ENCODE data around the gene MMP23B. TPM values are rescaled to one million over a fixed set of nuclear protein-coding genes. Genes with fewer than 3 reads are reported as not detected.

MMP23B gene
- total RNA-seq, 1 experiment from 2014 or later: not detected

DNA sequence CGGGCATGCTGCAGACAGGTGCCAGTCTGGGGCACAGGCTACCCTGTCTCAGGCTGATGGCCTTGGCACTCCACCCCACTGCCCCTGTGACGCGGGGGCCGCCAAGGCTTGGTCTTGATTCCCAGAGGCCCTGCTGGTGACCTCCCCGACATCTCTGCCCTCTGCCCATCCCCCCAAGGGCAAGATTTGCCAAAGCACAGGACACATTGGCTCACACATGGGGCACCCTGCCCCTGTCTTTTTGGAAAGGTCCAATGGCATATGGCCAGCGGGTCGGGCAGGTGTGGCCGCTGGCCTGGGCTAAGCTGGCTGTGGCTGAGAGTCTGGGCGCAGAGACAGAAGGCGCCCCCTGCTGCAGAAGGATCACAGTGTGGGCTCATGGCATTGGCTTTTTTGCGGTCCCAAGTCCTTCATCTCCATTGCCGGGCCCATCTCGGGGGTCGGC, 12.0 kb upstream of the MMP23B start:
- no peak for DNase-seq (ENCODE audit: low spot score)

DNA sequence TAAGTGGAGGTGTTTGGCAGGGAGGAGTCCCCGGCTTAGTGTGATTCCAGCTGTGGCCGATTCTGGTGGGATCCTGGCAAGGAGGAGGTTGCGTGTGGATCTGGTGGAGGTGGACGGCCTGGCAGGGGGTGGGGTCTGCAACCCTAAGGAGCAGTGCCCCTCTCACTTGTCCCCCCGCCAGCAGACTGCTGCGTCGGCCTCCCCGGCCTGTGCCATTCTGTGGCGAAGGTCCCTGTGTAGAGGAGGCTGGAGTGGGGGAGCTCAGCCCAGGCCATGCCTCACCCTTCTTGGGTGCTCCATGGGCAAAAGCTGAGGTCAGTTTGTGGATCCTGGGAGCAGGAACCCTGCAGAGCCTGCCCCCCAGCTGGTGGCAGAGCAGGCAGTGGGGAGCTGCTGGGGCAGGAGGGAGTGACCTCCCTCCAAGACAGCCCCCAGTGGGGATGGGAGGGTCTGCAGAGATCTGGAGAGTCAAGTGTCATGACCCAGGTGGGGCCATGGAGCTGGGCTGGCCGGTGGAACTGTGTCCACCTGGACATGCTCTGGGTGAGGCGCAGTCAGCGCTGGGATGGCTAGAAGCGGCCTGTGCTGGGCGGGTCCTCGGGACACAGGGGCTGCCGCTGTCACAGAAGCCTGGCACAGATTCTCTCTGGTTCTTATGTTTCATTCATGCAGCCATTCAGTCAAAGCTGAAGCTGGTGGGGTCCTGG, 11.4 kb upstream of the MMP23B start:
- DNase-seq (ENCODE audit: low spot score): no peak

DNA sequence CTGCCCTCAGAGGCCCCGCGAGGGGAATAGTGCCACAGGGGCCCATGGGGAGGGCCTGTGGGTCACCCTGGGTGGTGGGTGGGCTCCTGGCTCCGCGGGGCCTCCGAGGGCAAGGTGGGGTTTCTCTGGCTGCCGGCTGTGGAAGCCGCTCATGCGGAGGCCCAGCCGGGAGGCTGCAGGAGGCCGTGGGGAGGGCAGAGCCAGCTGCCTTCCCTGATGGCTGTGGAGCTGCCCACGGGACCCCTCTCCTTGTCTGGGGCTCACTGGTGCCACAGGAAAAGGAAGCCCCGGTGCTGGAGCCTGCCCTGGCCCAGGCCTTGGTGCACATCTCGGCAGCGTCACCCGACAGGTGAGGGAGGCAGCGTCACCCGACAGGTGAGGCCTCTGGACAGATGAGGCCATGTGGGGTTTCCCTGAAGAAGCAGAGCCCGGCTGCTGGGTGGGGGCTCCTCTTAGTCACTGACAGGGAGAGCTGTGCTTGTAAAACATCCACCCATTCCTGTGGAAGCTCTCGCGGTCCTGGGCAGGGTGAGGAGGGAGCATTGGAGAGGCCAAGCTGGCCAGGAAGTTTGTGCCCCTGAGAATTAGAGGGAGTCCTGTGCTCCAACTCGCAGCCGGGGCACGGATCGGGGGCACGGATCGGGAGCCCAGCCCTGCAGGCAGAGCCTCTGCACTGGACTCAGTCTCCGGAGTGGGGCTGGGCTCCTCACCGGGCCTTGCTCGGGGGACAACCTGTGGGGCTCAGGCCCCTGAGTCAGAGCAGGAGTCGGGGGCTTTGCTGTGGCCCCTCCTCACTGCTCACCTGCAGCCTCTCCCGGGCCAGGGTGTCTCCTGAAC, 10.6 kb upstream of the MMP23B start:
- DNase-seq (ENCODE audit: low spot score): no peak

DNA sequence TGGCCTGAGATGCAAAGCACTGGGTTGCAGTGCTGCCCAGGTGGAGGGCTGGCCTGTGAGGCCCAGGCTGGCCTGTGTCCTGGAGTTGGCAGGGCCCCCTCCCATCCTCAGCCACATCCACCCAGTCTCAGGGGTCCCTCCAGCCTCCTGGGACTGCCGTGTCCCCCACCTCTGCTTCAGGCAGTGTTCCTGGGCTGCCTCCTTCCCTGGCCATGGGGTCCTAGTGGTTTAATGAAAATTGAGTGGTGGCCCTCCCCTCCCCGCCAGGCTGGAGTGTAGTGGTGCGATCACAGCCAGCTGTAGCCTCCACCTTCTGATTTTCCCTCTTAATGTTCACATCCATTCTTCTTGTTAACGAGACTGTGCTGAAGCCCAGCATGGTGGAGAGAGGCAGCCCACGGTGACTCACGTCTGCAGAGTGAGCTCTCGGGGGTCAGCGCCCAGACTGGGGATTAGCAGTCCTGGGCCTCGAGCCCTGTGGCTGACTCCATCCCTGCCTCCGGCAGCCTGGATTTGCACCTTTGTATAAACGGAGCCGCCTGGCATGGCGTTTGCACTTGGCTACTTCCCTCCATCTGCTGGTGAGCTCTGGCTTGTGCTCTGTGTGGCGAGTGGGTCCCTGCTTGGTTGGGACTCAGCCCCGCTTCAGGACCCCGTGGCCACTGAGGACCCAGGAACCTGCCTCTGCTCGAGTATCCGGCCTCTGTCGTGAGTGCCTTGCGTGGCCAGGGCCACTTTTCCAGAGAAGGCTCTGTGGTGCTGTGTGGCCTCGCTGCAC, 9.8 kb upstream of the MMP23B start:
- DNase-seq (ENCODE audit: low spot score): no peak

DNA sequence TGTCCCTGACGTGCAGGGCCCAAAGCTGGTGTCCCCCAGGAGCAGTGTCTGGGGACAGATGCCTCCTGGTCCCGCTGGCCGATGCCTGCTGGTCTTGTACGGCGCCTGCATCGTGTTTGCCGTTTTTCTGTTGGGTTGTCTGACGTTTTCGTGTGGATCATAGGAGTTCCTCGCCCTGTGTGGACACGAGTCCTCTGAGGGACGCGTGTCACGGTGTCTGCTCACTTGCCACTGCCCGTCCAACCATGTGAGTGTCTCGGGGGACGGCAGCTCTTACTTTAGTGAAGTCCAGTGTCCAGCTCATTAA, 9.2 kb upstream of the MMP23B start:
- no peak for DNase-seq (ENCODE audit: low spot score)

DNA sequence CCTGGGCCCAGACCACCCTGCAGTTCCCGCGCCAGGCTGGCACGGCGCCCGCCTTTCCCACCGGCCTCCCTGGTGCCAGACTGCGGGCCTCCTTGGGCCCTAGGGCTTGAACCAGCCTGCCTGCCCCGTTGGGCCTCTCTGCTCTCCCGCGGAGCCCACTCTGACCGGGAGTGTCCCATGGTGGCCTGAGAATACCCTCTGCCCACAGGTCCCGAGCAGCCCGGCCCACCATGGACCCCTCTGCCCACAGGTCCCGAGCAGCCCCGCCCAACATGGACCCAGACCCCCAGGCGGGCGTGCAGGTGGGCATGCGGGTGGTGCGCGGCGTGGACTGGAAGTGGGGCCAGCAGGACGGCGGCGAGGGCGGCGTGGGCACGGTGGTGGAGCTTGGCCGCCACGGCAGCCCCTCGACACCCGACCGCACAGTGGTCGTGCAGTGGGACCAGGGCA, 8.8 kb upstream of the MMP23B start:
- DNase-seq (ENCODE audit: low spot score): no peak

DNA sequence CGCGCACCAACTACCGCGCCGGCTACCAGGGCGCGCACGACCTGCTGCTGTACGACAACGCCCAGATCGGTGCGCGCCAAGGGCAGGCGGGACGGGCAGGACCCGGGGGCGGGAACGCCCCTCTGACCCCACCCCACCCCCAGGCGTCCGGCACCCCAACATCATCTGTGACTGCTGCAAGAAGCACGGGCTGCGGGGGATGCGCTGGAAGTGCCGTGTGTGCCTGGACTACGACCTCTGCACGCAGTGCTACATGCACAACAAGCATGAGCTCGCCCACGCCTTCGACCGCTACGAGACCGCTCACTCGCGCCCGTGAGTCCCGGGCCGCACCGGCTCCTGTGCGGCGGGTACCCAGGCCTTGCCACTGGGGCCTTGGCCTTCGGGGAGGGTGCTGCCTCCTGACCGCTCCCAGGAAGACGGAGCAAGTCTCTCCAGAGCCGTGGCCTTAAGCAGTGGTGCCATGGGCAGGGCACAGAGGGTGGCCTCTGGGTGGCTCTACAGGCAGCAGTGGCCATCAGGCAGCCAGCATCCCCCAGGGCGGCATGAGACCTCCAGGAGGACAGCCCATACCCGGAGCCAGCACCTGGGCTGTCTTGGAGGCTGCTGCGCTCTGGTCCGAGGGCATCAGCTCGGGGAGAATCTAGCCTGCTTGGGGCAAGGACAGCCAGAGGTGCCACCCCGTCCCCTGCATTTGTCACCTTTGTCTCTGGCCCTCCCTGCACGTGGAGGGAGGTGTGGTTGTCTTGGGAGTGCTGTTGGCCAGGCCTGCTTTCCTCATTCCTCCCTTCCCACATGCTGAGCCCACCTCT, 8.1 kb upstream of the MMP23B start:
- DNase-seq (ENCODE audit: low spot score): no peak

DNA sequence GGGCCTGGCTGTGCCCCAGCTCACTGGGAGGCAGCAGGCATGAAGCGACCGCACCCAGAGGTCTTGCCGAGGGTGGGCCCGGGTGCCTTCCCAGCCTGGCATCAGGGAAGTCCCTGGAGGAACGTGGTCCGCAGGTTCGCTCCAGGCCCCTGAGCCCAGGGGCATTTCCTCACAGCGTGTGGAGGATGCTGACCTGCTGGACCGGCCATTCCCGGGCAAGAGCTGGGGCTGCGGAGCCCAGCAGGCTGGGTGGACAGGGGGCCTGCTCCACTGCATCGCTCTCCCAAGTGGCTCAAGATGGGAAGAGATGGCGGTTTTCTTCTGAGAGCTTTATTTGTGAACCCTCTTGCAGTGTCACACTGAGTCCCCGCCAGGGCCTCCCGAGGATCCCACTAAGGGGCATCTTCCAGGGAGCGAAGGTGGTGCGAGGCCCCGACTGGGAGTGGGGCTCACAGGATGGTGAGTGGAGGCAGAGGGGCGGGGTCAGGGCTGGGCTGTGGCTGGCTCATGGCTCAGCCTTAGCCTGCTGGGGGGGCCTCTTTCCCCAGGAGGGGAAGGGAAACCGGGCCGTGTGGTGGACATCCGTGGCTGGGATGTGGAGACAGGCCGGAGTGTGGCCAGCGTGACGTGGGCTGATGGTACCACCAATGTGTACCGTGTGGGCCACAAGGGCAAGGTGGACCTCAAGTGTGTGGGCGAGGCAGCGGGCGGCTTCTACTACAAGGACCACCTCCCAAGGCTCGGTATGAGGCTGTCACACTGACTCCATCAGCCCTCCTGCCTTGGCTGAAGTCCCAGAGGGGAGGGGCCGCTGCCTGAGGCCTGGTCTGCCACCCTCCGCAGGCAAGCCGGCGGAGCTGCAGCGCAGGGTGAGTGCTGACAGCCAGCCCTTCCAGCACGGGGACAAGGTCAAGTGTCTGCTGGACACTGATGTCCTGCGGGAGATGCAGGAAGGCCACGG, 7.2 kb upstream of the MMP23B start:
- DNase-seq (ENCODE audit: low spot score): no peak

DNA sequence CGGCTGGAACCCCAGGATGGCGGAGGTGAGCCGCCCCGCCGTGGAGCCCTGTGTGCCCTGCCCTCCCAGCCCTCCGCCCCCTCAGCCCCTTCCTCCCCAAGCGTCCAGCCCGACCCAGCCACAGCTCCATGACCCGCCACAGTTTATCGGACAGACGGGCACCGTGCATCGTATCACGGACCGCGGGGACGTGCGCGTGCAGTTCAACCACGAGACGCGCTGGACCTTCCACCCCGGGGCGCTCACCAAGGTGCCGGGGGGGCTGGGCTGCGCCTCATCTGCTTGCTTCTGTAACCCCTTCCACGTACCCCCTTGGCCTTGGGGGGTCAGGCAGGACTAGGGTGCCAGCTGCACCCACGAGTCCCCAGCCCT, 6.6 kb upstream of the MMP23B start:
- DNase-seq (ENCODE audit: low spot score): no peak

DNA sequence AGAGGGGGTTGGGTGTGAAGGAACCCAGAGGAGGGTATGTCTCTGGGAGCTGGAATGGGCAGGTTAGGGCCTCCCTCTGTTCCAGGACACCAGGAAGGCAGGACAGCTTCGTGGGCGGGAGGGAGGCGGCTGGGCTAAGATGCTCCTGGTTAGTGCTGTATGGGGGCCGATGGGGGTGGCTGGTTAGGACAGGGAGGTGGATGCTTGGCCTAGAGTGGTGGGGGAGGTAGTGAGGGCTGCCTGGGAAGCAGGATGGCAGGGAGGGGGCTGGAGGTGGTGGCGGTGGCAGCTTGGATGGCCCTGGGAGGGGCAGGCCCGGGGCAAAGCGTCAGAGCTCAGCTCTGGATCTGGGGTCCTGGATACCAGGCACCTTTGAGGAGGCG, 6.2 kb upstream of the MMP23B start:
- DNase-seq (ENCODE audit: low spot score): no peak

DNA sequence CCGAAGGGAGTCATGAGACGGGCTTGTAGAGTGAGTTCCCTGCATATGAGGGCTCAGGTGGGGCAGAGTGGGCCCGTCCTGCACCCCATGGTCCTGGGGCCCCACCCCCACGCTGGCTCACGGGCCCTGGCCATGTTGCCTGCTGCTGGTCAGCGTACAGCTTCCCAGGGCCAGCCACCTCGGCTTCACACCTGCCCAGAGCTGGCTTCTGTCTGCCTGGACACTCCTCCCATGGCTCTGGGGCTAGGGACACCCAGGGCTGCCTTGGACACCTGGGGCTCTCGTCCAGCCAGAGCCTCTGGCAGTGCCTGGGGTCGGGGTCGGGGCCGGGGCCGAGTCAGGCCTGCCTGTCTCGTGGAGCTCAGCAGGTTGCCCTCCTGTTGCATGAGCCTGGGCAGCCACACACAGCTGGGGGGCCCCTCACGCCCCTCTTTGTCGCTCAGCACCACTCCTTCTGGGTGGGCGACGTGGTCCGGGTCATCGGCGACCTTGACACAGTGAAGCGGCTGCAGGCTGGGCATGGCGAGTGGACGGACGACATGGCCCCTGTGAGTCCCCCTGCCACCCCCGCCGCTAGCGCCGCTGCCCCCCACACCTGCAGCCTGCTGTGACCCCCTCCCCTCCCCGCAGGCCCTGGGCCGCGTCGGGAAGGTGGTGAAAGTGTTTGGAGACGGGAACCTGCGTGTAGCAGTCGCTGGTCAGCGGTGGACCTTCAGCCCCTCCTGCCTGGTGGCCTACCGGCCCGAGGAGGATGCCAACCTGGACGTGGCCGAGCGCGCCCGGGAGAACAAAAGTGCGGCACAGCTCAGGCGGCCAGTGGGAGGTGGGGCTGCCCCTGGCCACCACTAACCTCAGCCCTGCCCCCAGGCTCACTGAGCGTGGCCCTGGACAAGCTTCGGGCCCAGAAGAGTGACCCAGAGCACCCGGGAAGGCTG, 5.5 kb upstream of the MMP23B start:
- DNase-seq (ENCODE audit: low spot score): no peak

DNA sequence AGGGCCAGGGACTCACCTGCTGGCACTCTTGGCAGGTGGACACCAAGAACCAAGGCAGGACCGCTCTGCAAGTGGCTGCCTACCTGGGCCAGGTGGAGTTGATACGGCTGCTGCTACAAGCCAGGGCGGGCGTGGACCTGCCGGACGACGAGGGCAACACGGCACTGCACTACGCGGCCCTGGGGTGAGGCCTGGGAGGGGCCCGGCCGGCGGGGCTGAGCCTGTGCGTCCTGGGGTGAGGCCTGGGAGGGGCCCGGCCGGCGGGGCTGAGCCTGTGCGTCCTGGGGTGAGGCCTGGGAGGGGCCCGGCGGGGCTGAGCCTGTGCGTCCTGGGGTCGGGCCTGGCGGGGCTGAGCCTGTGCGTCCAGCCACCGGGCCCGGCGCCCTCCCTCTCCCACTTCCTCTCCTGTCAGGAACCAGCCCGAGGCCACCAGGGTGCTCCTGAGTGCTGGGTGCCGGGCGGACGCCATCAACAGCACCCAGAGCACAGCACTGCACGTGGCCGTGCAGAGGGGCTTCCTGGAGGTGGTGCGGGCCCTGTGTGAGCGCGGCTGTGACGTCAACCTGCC, 4.6 kb upstream of the MMP23B start:
- no peak for DNase-seq (ENCODE audit: low spot score)

DNA sequence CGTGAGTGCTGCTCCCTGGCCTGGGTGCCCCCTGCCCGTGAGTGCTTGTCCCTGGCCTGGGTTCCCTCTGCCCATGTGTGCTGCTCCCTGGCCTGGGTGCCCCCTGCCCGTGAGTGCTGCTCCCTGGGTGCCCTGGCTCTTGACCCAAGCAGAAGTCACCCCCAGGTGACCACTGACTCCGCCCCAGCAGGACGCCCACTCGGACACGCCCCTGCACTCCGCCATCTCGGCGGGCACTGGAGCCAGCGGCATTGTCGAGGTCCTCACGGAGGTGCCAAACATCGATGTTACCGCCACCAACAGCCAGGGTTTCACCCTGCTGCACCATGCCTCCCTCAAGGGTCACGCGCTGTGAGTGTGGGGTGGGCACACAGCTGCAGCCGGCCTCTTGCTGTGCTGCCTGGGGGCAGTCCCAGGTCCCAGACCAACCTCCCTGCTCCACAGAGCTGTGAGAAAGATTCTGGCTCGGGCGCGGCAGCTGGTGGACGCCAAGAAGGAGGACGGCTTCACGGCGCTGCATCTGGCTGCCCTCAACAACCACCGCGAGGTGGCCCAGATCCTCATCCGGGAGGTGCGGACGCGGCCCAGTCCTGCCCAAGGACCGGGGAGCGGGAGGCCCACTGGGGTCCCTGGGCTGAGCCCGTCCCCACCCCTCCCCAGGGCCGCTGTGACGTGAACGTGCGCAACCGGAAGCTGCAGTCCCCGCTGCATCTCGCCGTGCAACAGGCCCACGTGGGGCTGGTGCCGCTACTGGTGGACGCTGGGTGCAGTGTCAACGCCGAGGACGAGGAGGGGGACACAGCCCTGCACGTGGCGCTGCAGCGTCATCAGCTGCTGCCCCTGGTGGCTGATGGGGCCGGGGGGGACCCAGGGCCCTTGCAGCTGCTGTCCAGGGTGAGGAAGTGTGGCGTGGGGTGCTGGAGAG, 3.9 kb upstream of the MMP23B start:
- no peak for DNase-seq (ENCODE audit: low spot score)

DNA sequence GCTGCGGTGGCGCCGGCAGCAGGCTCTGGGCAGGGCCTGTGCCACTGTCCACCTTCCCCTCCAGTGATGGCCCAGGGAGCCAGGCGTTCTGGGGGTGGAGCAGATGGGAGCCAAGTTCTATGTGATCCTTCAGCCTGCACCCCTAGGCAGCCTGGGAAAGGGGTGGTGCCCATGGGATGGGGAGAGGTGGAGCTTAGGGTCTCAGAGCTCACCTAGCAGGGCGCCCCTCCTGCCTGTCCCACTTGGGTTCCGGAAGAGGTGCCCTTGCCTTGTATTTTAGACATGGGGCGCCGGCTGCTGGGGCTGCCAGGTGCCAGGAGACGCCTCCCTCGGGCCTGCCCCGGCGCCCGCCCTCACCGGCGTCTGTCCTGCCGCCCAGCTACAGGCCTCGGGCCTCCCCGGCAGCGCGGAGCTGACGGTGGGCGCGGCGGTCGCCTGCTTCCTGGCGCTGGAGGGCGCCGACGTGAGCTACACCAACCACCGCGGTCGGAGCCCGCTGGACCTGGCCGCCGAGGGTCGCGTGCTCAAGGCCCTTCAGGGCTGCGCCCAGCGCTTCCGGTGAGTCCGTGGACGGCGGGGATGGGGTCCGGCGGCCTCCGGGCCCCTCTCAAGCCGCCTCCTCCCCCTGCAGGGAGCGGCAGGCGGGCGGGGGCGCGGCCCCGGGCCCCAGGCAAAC, 3.1 kb upstream of the MMP23B start:
- no peak for DNase-seq (ENCODE audit: low spot score)

DNA sequence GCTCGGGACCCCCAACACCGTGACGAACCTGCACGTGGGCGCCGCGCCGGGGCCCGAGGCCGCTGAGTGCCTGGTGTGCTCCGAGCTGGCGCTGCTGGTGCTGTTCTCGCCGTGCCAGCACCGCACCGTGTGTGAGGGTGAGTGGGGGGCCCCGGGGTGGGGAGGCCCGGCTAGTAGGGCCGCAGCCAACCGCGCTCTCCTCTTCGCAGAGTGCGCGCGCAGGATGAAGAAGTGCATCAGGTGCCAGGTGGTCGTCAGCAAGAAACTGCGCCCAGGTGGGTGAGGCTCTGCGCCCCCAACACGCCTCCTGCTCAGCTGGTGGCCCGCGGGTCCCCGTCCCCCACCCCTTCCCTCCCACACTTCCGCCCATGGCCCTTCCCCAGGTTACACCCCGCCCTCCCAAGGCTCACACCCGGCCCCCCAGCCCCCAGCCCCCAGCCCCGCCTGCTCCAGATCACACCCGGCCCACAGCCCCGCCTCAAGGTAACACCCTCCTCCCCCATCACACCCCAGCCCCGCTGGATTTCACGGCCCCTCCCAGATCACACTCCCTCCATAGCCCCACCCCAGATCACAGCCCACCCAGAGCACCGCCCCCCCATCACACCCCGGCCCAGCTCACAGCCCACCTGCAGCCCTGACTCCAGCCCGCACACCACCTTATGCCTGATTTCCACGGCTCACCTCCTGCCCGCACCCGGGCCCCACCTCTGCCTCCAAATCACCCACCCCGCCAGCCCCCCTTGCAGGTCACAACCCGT, 2.4 kb upstream of the MMP23B start:
- no peak for DNase-seq (ENCODE audit: low spot score)

DNA sequence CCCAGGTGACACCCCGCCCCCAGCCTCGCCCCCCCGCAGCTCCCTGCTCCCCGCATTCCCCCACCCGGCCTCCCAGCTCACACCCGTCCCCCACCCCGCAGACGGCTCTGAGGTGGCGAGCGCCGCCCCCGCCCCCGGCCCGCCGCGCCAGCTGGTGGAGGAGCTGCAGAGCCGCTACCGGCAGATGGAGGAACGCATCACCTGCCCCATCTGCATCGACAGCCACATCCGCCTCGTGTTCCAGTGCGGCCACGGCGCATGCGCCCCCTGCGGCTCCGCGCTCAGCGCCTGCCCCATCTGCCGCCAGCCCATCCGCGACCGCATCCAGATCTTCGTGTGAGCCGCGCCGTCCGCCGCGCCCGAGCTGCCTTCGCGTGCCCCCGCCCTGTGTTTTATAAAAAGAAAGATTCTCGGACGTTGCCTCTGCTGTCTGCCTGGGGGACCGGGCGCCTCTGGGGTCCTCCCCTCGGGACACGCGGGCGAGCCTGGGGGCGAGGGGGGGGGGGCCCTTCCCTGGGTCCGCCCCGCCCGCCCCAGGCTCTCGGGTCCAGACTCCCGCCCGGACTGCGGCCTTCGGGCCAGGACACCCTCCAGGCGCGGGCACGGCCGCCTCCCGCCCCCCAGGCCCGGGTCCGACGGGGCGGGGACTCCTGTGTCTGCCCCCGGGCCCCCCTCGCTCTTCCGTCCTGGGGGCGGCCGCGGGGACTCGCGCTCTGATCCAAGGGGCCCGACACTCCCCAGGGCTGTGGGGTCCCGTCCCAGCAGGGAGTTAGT, 1.6 kb upstream of the MMP23B start:
- DNase-seq (ENCODE audit: low spot score): no peak
